Endothelial cell (in vitro differentiated cells): ENCODE data around the gene ATP10A. TPM values are rescaled to one million over a fixed set of nuclear protein-coding genes. Genes with fewer than 3 reads are reported as not detected.

Experiments used
- DNase-seq: peaks from one replicate; pipeline ENCODE4 v3.0.0; 2021; ENCODE audit warnings: low spot score
- H3K27ac Mint-ChIP-seq: one replicate; pipeline ENCODE4 v1.8.0; 2021; ENCODE audit warnings: mixed read lengths, inconsistent platforms; ENCODE audit not compliant: unreplicated experiment
- H3K27me3 Mint-ChIP-seq: one replicate; pipeline ENCODE4 v1.8.0; 2021; ENCODE audit warnings: mild to moderate bottlenecking, moderate library complexity, mixed read lengths, inconsistent platforms; ENCODE audit not compliant: unreplicated experiment
- H3K36me3 Mint-ChIP-seq: one replicate; pipeline ENCODE4 v1.8.0; 2021; ENCODE audit warnings: mild to moderate bottlenecking, low read depth, mixed read lengths, inconsistent platforms; ENCODE audit not compliant: unreplicated experiment
- H3K4me1 Mint-ChIP-seq: one replicate; pipeline ENCODE4 v1.8.0; 2021; ENCODE audit warnings: mild to moderate bottlenecking, mixed read lengths, inconsistent platforms; ENCODE audit not compliant: unreplicated experiment
- H3K4me3 Mint-ChIP-seq: one replicate; pipeline ENCODE4 v1.8.0; 2021; ENCODE audit warnings: mild to moderate bottlenecking, mixed read lengths, inconsistent platforms; ENCODE audit not compliant: unreplicated experiment
- H3K9me3 Mint-ChIP-seq: one replicate; pipeline ENCODE4 v1.8.0; 2021; ENCODE audit warnings: mixed read lengths, inconsistent platforms; ENCODE audit not compliant: unreplicated experiment
- total RNA-seq: library from RNA; stranded (reverse); fragmentation: NEBNext Ultra II Directional; extraction: Animal tissue kit (Norgen Biotek cat#: 25700); gene quantifications from one replicate; pipeline ENCODE4 v1.2.1, GENCODE V29; 2021; ENCODE audit not compliant: unreplicated experiment
- TF ChIP-seq, protein P1 (sequence below): fragments of 200-600 bp; sonication (generic); IDR thresholded peaks from one replicate; pipeline ENCODE4 v1.5.0; 2021; ENCODE audit warnings: antibody characterized with exemption; ENCODE audit not compliant: unreplicated experiment

The ATP10A gene
- total RNA-seq, 1 donor from 2014 or later = 0.13 TPM

DNA sequence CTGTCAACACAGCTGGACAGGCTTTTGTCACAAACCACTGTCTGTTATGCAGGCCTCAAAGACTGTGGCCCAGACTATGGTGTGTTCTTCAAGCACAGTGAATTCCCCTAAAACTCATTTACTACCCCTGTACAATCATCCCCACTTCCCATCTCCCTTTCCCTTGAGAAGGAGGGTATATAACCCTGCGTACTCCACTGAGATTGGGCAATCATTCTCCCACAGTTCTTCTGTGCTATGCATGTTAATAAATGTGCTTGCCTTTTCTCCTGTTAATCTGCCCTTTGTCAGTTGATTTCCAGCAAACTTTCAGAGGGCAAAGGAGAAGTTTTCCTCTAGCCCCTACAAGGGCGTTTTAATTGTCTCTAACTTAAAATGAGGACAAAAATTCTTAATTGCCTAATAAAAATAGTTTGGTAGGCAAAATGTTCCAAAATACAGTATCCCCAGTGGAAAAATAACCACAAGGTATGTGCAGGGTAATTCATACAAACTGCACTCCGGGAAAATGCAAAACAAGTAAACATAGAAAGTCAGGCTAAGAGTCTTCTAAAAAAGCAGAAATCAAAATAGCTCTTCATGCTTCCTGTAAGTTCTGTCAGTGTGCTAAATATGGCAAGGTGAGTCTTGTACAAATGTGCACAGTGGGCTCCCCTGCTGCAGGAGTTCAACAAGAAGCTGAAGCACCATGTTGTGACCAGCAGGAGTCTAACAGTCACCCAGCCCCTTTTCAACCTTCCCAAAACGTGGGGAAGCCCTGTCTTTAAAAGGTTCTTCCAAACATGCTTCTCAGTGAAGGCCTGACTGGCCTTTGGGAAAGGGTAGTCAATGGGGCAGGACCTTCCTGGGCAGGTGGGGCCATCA, 10.2 kb downstream of the ATP10A start:
- TF ChIP-seq, protein P1, sequence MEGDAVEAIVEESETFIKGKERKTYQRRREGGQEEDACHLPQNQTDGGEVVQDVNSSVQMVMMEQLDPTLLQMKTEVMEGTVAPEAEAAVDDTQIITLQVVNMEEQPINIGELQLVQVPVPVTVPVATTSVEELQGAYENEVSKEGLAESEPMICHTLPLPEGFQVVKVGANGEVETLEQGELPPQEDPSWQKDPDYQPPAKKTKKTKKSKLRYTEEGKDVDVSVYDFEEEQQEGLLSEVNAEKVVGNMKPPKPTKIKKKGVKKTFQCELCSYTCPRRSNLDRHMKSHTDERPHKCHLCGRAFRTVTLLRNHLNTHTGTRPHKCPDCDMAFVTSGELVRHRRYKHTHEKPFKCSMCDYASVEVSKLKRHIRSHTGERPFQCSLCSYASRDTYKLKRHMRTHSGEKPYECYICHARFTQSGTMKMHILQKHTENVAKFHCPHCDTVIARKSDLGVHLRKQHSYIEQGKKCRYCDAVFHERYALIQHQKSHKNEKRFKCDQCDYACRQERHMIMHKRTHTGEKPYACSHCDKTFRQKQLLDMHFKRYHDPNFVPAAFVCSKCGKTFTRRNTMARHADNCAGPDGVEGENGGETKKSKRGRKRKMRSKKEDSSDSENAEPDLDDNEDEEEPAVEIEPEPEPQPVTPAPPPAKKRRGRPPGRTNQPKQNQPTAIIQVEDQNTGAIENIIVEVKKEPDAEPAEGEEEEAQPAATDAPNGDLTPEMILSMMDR = no peak
- Mint-ChIP-seq H3K4me3 (no peak overlapping the region), H3K27ac (no peak overlapping the region), H3K9me3 (no peaks in the 10 kb centered on the region), H3K36me3 (no peaks in the 10 kb centered on the region), H3K4me1 (peaks cover 4% of the 10 kb centered on the region), H3K27me3 (peaks cover 6% of the 10 kb centered on the region)
- DNase-seq = no peak

DNA sequence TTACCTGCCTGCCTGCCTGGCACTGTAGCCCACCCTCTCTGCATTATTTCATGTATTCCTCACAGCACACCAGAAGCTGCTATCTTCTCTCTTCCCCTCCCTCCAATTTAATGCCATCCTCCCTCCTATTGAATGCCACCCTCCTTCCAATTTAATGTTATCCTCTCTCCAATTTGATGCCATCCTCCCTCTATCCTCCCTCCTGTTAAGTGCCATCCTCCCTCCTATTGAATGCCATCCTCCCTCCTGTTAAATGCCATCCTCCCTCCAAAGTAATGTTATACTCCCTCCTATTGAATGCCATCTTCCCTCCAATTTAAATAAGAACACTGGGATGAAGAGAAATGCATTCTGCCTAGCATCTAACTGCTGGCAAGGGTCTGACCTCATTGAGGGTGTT, 11.1 kb downstream of the ATP10A start:
- H3K27ac Mint-ChIP-seq = no peak overlapping the region
- H3K4me3 Mint-ChIP-seq = no peak overlapping the region
- peaks cover 4% of the 10 kb centered on the region for H3K4me1 Mint-ChIP-seq
- H3K9me3 Mint-ChIP-seq = no peaks in the 10 kb centered on the region
- no peak for DNase-seq
- TF ChIP-seq, protein P1 = no peak
- H3K27me3 Mint-ChIP-seq = peaks cover 6% of the 10 kb centered on the region
- H3K36me3 Mint-ChIP-seq = no peaks in the 10 kb centered on the region

DNA sequence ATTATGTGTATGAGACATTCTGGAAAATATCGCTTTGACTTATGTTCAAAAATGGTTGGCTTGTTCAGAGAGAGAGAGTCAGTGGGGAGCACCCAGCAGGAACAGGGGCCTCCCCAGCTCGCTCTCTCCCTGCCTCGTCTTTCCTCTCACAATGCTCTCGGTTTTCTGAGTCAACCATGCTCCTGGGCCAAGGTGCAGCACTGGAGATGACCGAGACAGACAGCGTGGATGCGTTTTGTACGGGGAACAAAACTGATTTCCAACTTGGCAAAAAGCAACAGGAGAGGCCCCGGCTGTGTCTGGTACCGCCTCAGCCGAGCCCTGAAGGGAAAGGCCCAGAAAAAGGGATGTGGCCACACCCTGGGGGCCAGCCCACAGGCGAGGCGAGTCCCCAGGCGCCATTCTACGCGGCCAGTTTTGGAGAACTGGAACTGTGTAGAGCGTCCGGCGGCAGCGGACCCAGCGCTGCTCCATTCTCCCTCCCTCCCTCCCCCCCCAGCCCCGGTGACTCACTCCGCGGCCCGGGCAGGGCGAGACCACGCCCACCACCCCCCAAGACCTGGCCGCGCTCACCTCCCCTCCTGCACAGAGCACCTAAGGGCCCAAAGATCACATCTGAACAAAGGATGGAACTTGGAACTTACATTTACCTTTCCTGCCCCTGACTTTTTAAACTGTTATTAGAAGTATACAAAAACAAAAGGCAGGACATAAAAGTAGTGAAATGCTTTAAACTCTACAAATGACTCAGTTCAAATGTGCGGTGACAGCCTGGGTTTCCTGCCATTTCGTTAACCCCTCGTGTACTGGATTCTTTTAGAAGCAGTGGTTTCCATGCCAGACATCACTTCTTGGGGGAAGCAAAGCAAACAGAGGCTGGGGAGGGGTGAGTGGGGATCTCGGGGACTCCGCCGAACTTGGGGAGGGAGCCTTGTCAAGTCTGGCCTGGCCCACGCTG, 12.7 kb downstream of the ATP10A start:
- H3K27me3 Mint-ChIP-seq = peaks cover 6% of the 10 kb centered on the region
- peak overlapping the region; percentile 83 for H3K4me3 Mint-ChIP-seq
- DNase-seq = peak; percentile 41
- H3K4me1 Mint-ChIP-seq = peaks cover 4% of the 10 kb centered on the region
- no peaks in the 10 kb centered on the region for H3K9me3 Mint-ChIP-seq
- no peaks in the 10 kb centered on the region for H3K36me3 Mint-ChIP-seq
- H3K27ac Mint-ChIP-seq = no peak overlapping the region
- TF ChIP-seq, protein P1 = no peak

DNA sequence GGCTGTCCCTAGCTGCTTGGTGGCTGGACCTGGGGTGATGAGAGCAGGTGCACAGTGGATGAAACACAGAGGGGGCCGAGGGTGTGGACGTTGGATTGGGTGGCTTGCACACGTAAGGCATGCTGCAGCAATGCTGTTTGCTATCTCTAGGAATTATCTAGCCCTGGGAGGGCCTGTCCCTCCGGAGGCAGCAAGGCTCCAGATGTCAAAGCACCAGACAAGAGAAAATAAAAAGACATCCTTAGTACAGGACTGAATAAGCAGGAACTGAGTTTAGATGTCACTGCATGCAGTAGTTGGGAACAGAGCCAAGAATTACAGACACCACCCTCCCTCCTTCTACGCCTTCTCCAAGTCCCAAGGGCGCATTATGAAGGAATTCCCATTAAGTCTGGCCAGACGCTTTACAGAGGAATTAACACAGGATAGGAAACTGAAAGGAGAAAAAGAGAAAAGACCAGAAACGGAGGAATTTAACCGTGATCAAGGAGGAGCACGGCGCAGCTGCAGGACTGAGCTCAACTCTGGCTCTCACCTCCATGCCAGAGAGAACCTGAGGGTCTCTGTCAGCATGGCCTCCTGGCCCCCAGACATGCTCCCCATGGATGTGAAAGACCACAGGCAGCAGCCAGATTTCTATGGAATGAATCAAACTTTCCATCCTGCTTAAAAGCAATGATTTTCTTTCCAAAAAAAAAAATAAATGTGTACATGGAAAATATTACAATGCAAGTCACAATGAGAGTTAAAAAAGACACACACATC, 13.8 kb downstream of the ATP10A start:
- TF ChIP-seq, protein P1 = no peak
- no peaks in the 10 kb centered on the region for H3K36me3 Mint-ChIP-seq
- peaks cover 4% of the 10 kb centered on the region for H3K4me1 Mint-ChIP-seq
- no peak overlapping the region for H3K4me3 Mint-ChIP-seq
- H3K27me3 Mint-ChIP-seq = peaks cover 6% of the 10 kb centered on the region
- H3K9me3 Mint-ChIP-seq = no peaks in the 10 kb centered on the region
- no peak for DNase-seq
- no peak overlapping the region for H3K27ac Mint-ChIP-seq
